GM18511 (cell line): ENCODE measurements around the gene CKMT1A.

Experiments used
- ATAC-seq: cut with Tn5 transposase; IDR thresholded peaks from one replicate; pipeline ENCODE4 v1.9.1; 2021; ENCODE audit warnings: mild to moderate bottlenecking, moderate library complexity; ENCODE audit not compliant: unreplicated experiment

The CKMT1A gene

GRCh38 chr15:43746903-43747309 lies 53.2 kb downstream of the CKMT1A start:
- ATAC-seq, result peak; percentile 24

DNA sequence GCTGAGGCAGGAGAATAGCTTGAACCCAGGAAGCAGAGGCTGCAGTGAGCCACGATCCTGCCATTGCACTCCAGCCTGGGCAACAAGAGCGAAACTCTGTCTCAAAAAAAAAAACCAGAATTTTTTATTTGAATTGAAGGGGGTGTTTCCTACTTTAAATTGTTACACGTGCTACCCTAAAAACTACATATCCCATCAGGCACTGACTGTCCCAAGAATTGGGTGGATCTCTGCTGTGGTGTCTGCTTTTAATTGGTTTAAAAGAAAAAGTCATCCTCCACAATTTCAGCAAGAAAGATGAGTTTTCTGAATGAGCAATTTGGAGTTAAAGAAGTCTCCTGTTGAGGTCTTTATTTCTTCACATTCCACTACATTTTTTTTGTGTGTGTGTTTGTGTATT lies 54.7 kb downstream of the CKMT1A start:
- no peak for ATAC-seq
